ENCODE data around the gene PNPLA3. TPM values are rescaled to one million over a fixed set of nuclear protein-coding genes. Genes with fewer than 3 reads are reported as not detected.

Gene PNPLA3
- total RNA-seq, 4 donors from 2014 or later, result 0.32 TPM; not detected in 3

DNA sequence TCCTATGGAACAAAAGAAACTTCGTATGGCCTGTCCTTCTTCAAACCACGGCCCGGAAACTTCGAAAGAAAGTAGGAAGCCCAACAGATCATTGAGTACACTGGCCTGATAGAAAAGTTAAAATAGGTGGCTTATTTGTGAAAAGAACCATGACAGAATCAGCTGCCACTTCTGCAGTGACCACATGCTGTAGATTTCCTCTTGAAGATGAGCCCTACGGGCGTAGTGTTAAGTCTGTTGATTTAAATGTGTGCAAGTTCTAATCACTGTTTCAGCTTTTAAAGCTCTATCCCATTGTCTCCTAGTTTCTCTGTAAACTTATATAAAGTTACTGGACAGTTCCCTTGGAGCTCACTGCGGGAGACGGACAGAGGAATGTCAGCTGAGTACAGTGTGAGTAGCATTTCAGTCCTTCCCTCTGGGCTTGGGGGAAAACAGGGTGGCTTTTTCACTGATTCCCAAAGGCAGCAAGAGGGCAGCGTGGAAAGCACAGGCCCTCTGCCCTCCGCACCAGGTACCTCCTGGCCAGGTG lies 49.4 kb downstream of the PNPLA3 start:
- H3K36me3 ChIP-seq, result peaks cover 0 to 68% (median 28%) of the 10 kb centered on the region in 4 donors
- in situ Hi-C loops (cut with MboI; ENCODE audit: low pct_ligation_motif_present in 1 of 4, low pct_unique_long_range_greater_than_20kb in 1 of 4, low sequenced_read_pairs in 3 of 4), result no loop called here
- H3K4me1 ChIP-seq, result no peaks in the 10 kb centered on the region
- H3K27me3 ChIP-seq, result no peaks in the 10 kb centered on the region
- 93 to 96% methylated on average over 3 to 10 of the region's 10 CpGs for WGBS, 2 donors (ENCODE audit: low coverage in 1 of 2)
- no peak overlapping the region for H3K27ac ChIP-seq
- intact Hi-C loops (cut with DNase I; ENCODE audit: low total_unique reads), result no loop called here
- no peak for DNase-seq
- no peak for TF ChIP-seq EP300 (IDR thresholded peaks at IDR 0.05; ENCODE audit: low read depth)
- no peaks in the 10 kb centered on the region for H3K9me3 ChIP-seq
- H3K4me3 ChIP-seq, result no peak overlapping the region

DNA sequence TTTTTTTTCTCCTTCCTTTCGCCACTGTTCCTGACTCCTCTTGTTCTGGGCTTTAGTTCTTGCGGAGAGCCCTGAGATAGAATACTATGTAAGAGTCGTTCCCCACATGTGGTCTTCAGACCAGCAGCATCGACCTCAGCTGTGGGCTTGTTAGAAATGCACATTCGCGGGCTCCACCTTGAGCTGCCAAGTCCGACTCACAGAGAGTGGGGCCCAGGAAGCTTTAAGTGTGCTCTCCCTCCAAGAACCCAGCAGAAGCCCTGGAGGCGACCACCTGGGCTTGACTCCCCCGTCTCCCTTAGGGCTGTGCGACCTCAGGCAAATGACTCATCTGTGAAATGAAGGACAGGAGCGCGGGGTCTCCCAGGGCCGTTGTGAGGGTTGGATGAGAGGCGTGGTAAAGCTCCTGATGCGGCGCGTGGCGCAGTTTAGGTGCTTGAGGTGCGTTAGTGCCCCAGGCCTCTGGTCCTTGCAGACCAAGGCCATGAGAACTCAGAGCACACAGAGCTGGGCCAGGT lies 50.5 kb downstream of the PNPLA3 start:
- Histone ChIP-seq H3K36me3 (peaks cover 0 to 65% (median 27%) of the 10 kb centered on the region in 4 donors), H3K27me3 (no peaks in the 10 kb centered on the region), H3K4me1 (no peaks in the 10 kb centered on the region), H3K9me3 (no peaks in the 10 kb centered on the region), H3K27ac (no peak overlapping the region), H3K4me3 (no peak overlapping the region)
- no peak for DNase-seq
- WGBS, 2 donors (ENCODE audit: low coverage in 1 of 2), result 92 to 100% methylated on average over 1 to 19 of the region's 19 CpGs
- TF ChIP-seq POLR2A (IDR thresholded peaks at IDR 0.05) (no peak), POLR2AphosphoS5 (IDR thresholded peaks at IDR 0.05) (no peak), EP300 (IDR thresholded peaks at IDR 0.05; ENCODE audit: low read depth) (no peak)
- TF ChIP-seq, protein P1, sequence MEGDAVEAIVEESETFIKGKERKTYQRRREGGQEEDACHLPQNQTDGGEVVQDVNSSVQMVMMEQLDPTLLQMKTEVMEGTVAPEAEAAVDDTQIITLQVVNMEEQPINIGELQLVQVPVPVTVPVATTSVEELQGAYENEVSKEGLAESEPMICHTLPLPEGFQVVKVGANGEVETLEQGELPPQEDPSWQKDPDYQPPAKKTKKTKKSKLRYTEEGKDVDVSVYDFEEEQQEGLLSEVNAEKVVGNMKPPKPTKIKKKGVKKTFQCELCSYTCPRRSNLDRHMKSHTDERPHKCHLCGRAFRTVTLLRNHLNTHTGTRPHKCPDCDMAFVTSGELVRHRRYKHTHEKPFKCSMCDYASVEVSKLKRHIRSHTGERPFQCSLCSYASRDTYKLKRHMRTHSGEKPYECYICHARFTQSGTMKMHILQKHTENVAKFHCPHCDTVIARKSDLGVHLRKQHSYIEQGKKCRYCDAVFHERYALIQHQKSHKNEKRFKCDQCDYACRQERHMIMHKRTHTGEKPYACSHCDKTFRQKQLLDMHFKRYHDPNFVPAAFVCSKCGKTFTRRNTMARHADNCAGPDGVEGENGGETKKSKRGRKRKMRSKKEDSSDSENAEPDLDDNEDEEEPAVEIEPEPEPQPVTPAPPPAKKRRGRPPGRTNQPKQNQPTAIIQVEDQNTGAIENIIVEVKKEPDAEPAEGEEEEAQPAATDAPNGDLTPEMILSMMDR (IDR thresholded peaks at IDR 0.05), result no peak
- intact Hi-C loops (cut with DNase I; ENCODE audit: low total_unique reads), result no loop called here
- in situ Hi-C loops (cut with MboI; ENCODE audit: low pct_ligation_motif_present in 1 of 4, low pct_unique_long_range_greater_than_20kb in 1 of 4, low sequenced_read_pairs in 3 of 4), result no loop called here

DNA sequence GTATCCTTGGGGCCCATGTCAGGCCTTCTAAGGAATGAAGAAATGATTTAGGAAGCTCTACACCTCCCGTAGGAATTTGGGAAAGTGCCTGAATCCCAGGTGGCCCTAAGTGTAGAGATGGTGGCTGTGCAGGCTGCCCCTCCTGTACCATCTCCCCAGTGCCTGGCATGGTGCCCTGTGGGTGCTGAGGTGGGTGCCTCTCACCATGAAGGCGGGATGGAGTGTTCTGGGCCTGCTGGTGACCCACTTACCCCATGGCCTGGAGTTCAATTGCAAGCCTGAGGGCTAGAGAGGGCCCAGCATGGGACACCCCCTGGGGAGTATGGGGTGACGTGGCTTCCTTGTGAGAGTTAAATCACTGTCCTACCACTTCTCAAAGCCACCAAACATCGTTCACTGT lies 51.4 kb downstream of the PNPLA3 start:
- H3K27ac ChIP-seq, result no peak overlapping the region
- peaks cover 0 to 63% (median 29%) of the 10 kb centered on the region in 4 donors for H3K36me3 ChIP-seq
- in situ Hi-C loops (cut with MboI; ENCODE audit: low pct_ligation_motif_present in 1 of 4, low pct_unique_long_range_greater_than_20kb in 1 of 4, low sequenced_read_pairs in 3 of 4) (no loop called here), intact Hi-C loops (cut with DNase I; ENCODE audit: low total_unique reads) (no loop called here)
- WGBS, 2 donors (ENCODE audit: low coverage in 1 of 2), result 81% methylated on average over 4 of the region's 4 CpGs; no CpG with 5 or more reads in 1 of the 2 donors
- TF ChIP-seq POLR2A (IDR thresholded peaks at IDR 0.05) (no peak), EP300 (IDR thresholded peaks at IDR 0.05; ENCODE audit: low read depth) (no peak), POLR2AphosphoS5 (IDR thresholded peaks at IDR 0.05) (no peak)
- TF ChIP-seq, protein P1 (IDR thresholded peaks at IDR 0.05), result no peak
- DNase-seq, result no peak
- no peak overlapping the region for H3K4me3 ChIP-seq
- no peaks in the 10 kb centered on the region for H3K4me1 ChIP-seq
- H3K9me3 ChIP-seq, result no peaks in the 10 kb centered on the region
- H3K27me3 ChIP-seq, result no peaks in the 10 kb centered on the region

DNA sequence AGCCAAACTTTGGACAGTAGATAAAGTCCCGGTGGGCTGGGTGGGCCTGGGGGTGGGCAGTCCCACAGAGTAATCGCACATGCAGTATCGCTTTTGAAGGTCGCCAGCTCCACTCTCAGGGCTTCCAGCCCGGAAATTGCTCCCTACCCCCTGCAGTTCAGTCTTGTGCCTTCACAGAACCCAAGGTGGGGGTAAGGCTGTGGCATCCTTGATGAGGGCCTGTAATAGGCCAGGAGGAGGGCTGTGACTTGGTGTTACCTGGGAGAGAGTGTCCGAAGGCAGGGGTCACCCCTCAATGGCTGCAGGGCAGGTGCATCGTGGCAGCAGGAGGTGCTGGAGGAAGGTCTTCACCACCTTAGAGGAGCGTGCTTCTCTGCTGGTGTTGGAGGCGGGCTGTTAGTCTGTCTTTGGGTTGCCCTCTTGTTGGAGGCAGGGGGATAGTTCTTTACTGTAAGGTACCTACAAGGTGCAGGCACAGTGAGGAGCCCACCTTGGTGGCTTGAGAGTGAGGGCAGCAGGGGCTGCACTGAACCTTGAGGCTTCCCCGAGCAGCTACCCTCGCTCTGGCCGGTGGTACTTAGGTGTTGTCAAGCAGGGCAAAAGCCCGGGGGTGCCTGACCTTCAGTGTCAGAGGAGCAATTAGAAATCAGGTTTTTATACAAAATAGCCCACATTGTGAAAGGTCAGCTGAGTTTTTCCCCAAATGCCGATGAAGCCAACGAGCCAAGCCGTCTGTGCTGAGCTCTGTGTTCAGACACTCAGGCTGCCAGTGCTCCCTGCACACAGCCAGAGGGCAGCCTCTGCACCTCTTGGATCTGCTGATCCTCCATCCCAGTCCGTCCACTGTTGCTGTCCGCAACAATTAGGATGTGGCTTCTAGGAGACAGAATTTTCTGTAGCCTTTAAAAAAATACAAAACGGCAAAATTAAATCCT lies 53.5 kb downstream of the PNPLA3 start:
- intact Hi-C loops (cut with DNase I; ENCODE audit: low total_unique reads), result no loop called here
- Histone ChIP-seq H3K36me3 (peaks cover 0 to 76% (median 36%) of the 10 kb centered on the region in 4 donors), H3K27ac (no peak overlapping the region), H3K27me3 (no peaks in the 10 kb centered on the region), H3K9me3 (no peaks in the 10 kb centered on the region), H3K4me3 (no peak overlapping the region), H3K4me1 (no peaks in the 10 kb centered on the region)
- in situ Hi-C loops (cut with MboI; ENCODE audit: low pct_ligation_motif_present in 1 of 4, low pct_unique_long_range_greater_than_20kb in 1 of 4, low sequenced_read_pairs in 3 of 4), result no loop called here
- TF ChIP-seq, protein P1 (IDR thresholded peaks at IDR 0.05), result no peak
- TF ChIP-seq POLR2AphosphoS5 (IDR thresholded peaks at IDR 0.05) (no peak), POLR2A (IDR thresholded peaks at IDR 0.05) (no peak), EP300 (IDR thresholded peaks at IDR 0.05; ENCODE audit: low read depth) (no peak)
- 93 to 100% methylated on average over 2 to 19 of the region's 19 CpGs for whole genome bisulfite sequencing, 2 donors (ENCODE audit: low coverage in 1 of 2)
- no peak for DNase-seq

Measured in transverse colon (tissue), 4 donors.